ENCODE data around the gene ADAMTS4. TPM values are rescaled to one million over a fixed set of nuclear protein-coding genes. Genes with fewer than 3 reads are reported as not detected.
A peak's percentile ranks its signal among the peaks of the same experiment; 100 is the strongest.

The ADAMTS4 gene
- total RNA-seq, 1 experiment from 2014 or later = 5.4 TPM

GRCh38 chr1:161219078-161219892, 20.4 kb upstream of the ADAMTS4 start:
- DNase-seq (ENCODE audit: low read depth) = no peak

- no peak for DNase-seq (ENCODE audit: low read depth)
These were observed 19.6 kb upstream of the ADAMTS4 start for GRCh38 chr1:161218301-161219077.

GRCh38 chr1:161217831-161218230, 19.0 kb upstream of the ADAMTS4 start:
- no peak for DNase-seq (ENCODE audit: low read depth)

GRCh38 chr1:161216945-161217712, 18.3 kb upstream of the ADAMTS4 start:
- peak; percentile 93 for DNase-seq (ENCODE audit: low read depth)

GRCh38 chr1:161215076-161215475, 16.2 kb upstream of the ADAMTS4 start, which contains the start of gene FCER1G:
Gene FCER1G, plus strand, starts transcription at chr1:161215295. Its CDS starts 27 bp downstream, at chr1:161215322.
- no peak for DNase-seq (ENCODE audit: low read depth)

GRCh38 chr1:161214369-161214768, 15.5 kb upstream of the ADAMTS4 start:
- DNase-seq (ENCODE audit: low read depth) = no peak

GRCh38 chr1:161209790-161210409, 11.0 kb upstream of the ADAMTS4 start:
- DNase-seq (ENCODE audit: low read depth) = peak; percentile 62

- peak; percentile 46 for DNase-seq (ENCODE audit: low read depth)
These were observed 8.3 kb upstream of the ADAMTS4 start for GRCh38 chr1:161207173-161207572.

- DNase-seq (ENCODE audit: low read depth) = peak; percentile 79
These were observed 7.7 kb upstream of the ADAMTS4 start for GRCh38 chr1:161206411-161207140.

GRCh38 chr1:161201836-161202712, 3.2 kb upstream of the ADAMTS4 start, which contains the start of gene NDUFS2:
Gene NDUFS2, plus strand, starts transcription at chr1:161202367. Its CDS starts 19 bp downstream, at chr1:161202386.
- DNase-seq (ENCODE audit: low read depth) = peak; percentile 99

GRCh38 chr1:161200992-161201835, 2.4 kb upstream of the ADAMTS4 start:
- peak; percentile 54 for DNase-seq (ENCODE audit: low read depth)

GRCh38 chr1:161200421-161200991, 1.7 kb upstream of the ADAMTS4 start:
- DNase-seq (ENCODE audit: low read depth) = no peak

GRCh38 chr1:161199506-161200139, 769 bp upstream of the ADAMTS4 start:
- no peak for DNase-seq (ENCODE audit: low read depth)

GRCh38 chr1:161198194-161198896, 509 bp downstream of the ADAMTS4 start:
- DNase-seq (ENCODE audit: low read depth) = peak; percentile 58

- DNase-seq (ENCODE audit: low read depth) = no peak
These were observed 1.2 kb downstream of the ADAMTS4 start for GRCh38 chr1:161197560-161198193.

All from LHCN-M2 (cell line).